HUDEP-2 (cell line): Measurements from ENCODE around the gene MTOR.
"Not testable (repeated sequence)": the region's sequence is repeated elsewhere in the genome, so short reads cannot be mapped to it uniquely, and the experiment has no call there.

Experiments
- DNase-seq, 76 experiments: peaks; one replicate each; lab custom pipeline; 2025; ENCODE audit not compliant: unreplicated experiment in 76 of 76; lab: John Stamatoyannopoulos, UW

The MTOR gene

DNA sequence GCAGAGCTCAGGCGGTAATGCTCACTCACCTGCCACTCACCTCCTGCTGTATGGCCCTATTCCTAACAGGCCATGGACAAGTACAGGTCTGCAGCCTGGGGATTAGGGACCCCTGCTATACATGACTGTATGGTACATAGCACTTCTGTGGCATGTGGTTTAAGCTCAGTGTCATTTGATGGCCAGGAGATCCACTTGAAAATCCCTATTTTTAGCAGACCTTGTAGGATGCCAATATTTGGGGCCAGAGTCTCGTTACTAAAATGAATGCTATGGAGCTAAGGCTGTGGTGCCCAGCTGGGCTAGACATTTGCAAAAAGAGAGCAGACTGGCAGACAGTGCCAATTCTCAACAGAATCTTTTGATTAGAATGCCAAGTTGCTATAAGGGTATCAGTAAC is 74.9 kb downstream of the MTOR start:
- DNase-seq = no peak

DNA sequence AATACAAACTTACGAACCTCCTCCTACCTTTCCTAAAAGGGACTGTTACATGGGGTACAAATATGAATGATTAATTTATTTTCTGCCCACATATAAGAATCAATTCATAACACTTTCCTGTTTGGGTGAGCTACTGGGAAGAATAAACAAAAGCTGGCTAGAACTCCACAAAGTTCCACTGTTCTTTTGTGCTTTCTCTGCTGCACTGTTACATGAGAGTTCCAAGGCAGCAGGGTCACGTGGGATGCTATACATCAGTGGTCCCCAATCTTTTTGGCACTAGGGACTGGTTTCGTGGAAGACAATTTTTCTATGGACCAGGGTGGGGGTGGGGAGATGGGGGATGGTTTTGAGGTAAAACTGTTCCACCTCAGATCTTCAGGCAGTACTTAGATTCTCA is 75.4 kb downstream of the MTOR start:
- no peak for DNase-seq

DNA sequence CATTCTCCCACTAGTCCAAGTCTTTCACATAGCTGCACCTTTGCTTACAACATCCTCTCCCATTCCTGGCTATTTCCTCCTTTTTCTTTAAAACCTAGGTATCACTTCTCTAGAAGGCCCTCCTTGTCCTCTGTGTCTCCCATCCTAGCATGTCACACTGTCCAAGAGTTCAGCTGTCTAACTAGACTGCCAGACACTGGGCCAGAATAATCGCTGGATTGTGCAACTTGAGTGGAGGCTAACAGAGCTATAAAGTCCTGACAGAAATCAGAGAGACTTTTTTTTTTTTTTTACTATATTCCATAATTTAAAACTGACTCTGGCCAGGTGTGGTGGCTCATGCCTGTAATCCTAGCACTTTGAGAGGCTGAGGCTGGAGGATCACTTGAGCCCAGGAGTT is 77.4 kb downstream of the MTOR start:
- no peak for DNase-seq

DNA sequence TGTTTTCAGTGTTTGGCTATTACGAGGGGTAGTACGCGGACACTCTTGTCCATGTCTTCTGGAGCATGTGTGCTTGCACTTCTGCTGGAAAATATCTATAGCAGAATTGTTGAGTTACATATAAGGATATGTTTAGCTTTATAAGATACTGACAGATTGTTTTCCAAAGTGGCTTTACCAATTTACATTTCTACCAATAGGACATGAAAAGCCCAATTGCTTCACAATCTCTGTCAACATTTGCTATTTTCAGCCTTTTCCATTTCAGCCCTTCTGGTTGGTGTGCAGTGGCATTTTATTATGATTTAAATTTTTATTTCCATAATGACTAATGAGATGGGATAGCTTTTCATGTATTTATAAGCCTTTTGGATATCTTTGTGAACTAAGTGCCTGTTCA is 79.5 kb downstream of the MTOR start:
- no peak for DNase-seq

DNA sequence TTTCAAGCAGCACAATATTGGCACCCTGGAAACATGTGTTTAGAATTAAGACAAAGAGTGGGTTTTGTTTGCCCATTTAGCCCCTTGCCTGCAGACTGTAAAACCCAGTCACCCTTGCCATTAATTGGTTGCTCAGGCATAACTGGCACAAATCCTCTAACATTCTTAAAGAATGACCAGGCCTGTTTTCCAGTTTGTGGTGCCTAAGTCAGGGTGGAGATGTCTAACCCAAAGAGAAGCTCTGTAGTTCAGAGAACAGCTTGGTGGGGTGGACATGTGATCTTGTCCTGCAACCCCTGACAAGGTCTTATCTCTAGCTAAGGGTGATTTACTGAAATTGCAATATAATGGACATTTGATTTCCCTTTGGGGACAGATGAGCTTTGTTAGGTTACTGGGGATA is 82.0 kb downstream of the MTOR start:
- DNase-seq = no peak

DNA sequence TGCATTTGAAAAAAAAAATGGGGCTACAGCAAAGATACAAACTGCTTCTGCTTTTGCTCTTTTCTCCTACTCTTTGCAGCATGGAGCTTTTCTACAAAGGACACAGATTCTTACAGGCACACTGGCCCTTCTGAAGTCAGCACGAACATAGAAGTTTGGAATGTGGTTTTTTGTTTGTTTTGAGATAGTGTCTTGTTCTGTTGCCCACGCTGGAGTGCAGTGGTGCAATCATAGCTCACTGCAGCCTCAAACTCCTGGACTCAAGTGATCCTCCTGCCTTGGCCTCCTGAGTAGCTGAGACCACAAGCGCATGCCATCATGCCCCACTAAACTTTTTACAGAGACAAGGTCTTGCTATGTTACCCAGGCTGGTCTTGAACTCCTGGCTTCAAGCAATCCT is 82.6 kb downstream of the MTOR start:
- DNase-seq = not testable (repeated sequence)

DNA sequence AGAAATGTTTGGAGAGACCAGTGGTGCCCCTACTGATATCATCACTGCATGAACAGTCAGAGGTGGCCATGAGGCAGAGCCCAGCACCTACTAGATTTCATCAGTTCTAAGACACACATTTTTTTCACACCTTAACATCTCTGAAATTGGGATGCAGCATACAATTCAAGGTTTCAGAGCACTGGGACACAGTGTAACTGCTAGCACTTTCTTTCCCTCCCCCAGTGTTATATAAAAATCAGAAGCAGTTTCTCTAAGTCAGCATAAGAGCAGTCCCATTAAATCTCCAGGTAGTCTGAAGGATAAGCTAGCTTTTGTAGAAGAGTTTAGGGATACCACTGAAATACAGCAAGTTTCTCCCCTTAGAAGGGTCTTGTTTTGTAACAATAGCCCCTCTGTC is 83.2 kb downstream of the MTOR start:
- no peak for DNase-seq

DNA sequence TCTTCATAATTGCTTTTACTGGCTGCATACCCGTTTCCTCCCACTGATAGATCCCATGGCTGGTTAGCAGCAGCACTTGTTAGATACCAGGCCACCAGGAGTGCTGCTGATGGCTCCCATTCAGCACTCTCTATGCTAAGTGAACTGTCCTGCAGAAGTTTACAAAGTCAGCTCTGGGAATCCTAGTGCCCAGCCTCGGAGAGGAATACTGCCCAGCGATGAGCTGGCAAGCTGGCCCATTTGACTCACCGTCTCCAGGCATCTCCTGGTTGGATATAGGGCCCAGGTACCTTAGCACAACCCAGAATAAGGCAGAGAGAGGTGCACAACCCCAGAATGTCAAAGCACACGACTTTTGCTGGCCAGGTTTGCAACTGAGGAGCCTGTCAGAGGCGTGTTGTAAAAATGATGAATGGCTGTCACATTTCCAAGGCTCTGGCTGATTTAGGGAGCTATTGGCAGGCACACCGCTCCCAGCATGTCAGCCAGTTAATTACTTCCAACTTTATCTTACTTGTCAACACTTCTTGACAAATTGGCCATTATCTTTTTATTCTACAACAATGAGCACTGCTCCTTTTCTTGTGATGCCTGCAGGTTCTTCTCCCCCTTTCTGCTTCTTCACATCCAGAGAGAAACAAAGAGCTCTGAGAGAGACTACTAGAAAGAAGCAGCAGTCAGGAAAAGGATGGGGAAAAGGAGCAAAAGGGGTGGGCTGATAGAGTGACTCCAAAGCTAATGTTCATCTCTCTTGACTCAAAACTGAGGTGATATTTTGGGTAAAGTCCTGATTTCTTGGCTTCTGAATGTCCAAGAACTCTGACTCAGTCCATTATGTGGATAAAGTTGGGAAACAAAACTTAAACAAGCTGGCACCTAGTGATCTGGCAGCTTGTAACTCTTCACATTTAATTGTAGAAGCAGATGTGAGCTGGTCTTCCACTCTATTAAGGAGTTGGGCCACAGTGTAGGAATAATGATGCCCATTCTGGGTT is 84.0 kb downstream of the MTOR start:
- DNase-seq = no peak

DNA sequence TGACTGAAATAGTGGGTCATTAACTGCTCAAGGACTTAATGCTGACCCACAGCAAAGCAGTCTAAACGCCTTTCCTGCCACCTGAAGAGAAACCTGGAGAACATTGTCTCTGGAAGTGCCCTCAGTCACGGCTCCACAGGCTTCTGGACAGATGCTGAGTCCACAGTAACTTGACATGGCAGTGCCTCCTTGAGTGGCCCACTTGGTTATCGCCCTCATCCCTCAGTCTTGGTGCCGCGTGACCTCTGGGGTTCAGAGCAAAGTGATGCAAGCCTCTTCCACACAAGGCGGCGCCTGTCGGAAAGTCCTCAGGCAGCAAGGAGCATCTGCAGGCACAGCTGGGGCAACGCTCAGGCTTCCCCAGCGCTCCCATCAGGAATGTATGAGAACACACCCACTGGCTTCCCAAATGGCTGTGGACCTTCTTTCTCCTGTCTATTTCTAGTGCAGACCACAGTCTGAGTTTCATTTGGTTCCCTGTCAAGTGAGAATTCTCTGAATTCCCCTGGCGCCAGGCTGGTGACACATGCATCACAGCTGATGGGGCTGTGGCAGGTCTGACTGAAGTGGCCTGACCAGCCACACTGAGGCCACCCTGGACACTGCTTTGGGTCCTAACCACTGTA is 86.2 kb downstream of the MTOR start:
- no peak for DNase-seq

DNA sequence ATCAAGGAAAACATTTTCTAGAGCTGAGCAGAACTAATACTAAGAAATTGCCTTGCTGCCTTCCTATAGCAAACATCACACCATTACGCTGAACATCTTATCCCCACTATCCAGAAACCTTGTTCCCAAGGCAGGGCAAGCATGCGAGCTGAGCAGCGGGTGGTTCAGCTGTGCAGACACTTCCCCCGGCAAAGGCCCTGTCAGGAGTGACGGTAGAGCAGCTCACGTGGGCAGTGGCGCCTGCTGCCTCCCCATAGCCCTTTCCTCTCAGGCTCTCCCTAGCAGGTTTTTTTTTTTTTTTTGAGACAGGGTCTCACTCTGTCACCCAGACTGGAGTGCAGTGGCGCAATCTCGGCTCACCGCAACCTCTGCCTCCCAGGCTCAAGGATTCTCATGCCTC is 86.9 kb downstream of the MTOR start:
- DNase-seq = no peak

DNA sequence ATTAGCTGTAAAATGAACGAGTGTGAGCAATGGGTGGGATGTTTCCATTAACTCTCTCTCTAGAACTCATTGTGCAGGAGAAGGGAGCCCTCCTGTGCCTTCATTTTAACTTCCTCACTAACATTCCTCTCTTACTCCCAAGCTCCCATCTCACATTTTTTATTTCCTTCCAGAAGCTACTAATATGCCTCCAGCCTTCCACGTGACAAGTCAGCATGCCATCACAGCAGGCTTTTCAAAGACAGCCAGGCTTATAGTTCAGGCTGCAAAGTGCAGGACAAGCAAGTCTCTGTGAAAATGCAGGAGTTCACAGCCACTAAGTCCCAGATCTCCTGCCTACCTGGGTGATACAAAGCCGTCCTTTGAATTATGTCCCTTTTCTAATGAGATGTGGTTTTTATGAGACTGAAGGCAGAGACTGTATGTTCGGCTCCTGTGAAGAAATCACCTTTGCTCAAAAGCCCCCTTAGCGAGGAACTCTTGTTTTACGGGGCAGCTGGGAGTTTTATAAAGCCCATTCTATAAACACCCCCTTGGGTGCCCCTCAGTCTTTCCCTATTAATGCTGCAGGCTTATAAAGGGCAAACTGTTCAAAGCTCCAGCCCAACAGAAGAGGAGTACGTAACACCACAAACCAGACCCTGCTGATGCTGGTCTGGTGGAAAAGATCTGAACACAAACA is 87.9 kb downstream of the MTOR start:
- DNase-seq = no peak

DNA sequence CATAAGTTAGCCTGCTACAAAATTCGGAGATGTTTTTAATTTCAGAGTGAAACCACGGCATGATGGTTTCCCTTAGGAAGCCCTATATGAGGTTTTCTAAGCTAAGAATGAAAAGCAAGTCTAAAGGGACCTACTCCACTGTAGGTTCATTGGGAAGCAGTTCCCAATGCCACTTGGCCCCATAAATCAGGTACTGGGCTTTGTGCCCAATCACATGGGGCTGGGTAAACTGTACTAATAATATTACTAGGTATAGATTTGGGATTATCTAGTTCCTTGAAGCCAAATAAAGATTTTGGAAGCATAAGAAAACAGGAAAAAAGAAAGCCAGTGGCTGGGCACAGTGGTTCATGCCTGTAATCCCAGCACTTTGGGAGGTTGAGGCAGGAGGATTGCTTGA is 92.2 kb downstream of the MTOR start:
- no peak for DNase-seq

DNA sequence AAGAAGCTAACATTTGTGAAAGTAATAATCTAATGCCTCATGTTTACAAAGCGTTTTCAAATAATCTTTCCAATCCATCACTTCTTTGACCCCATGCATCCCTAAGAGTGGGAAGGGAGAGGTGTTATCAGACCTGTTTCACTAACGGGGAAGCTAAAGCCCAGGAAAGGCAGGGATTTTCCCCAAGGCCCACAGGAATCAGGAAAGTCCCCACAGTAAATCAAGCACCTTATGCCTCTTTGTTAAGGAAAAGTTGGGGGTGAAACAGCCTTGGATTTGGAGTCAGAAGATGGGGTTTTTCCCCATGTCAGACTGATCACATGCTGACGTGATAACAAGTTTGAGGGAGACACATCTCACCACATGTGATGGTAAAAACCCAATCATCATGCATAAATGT is 93.1 kb downstream of the MTOR start:
- no peak for DNase-seq

DNA sequence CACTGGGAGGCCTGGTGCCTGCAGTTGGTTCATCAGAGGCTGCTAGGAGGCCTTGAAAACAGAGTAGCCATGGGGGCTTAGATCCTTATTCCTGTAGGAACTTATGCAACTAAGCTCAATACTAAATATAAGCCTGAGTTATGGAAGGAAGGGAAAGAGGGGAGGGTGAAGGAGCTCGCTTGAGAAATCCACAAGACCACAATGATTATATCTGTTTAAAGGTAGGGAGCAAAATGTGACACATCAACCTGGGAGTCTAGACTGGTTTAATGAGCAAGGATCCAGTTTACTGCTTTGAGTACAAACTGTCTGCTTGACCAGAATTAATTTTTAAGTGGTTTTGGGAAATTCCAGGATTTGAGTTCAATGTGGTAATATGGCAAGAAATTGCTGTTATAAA is 93.6 kb downstream of the MTOR start:
- DNase-seq = no peak

DNA sequence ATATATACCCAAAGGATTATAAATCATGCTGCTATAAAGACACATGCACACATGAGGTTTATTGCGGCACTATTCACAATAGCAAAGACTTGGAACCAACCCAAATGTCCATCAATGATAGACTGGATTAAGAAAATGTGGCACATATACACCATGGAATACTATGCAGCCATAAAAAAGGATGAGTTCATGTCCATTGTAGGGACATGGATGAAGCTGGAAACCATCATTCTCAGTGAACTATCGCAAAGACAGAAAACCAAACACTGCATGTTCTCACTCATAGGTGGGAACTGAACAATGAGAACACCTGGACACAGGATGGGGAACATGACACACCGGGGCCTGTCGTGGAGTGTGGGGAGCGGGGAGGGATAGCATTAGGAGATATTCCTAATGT is 95.6 kb downstream of the MTOR start:
- DNase-seq = not testable (repeated sequence)

DNA sequence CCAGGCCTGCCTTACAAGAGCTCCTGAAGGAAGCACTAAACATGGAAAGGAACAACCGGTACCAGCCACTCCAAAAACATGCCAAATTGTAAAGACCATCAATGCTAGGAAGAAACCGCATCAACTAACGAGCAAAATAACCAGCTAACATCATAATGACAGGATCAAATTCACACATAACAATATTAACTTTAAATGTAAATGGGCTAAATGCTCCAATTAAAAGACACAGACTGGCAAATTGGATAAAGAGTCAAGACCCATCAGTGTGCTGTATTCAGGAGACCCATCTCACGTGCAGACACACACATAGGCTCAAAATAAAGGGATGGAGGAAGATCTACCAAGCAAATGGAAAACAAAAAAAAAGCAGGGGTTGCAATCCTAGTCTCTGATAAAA is 99.6 kb downstream of the MTOR start:
- DNase-seq = not testable (repeated sequence)

DNA sequence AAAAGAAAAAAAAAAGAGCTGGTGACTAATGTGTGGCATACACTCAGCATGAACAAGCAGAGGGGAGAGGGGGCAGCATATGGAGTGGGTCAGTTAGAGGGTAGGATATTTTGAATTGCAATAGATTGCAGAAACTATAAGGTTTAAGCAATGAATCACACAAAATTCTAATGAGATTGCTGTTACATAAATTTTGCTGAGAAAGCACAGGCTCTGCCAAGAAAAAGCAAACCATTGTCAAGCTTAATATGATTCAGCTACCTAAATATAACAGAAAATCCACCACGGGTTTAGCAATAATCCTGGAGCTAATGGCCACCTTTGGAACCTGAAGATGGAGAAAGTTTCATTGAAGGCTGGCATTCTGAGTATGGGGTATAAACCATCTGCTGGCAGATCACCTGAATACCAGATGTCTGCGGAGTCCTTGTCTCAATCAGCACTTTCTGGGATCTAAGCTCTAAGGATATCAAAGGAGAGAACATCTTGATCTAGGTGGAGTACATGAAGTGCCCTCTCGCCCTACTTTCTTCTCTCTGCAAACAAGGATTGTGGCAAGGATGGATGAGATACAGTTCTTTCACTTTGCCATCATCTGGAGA is 103.5 kb downstream of the MTOR start:
- DNase-seq = no peak

DNA sequence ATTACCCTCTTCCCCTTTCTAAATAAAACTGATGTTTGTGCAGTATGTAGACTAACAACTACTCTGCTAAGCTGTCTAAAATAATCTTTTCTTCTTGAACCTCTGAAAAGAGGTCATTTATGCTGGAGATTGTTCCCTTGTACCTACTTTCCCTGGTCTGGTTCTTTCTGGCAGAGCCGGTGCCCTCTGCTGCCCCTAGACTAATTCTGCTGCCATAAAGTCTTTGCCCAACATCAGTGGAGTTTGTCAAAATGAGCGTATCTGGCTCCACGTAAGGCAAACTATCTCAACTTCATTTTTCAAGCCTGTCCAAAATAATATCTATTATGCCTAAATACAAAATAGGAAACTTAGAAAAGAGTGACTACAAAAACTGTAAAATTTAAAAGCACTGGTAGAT is 104.1 kb downstream of the MTOR start:
- no peak for DNase-seq

DNA sequence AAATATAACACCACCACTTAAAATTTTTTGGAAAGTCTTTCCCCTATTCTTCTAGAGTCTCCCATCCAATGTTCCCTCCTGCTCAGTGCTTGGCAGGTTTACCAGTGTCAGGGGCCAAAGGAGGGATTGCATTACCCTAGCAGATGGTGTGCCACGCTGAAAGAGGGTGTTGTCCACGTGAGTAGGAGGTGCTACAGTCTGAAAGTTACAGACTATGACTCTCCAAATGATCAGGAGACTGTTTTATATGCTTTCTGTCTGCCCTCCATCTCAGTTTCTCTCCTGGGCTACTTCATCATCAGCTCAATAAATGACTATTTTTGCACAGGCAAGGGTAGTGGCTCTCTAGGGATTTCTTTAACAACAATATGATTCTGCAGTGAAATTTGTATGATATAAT is 104.5 kb downstream of the MTOR start:
- no peak for DNase-seq

DNA sequence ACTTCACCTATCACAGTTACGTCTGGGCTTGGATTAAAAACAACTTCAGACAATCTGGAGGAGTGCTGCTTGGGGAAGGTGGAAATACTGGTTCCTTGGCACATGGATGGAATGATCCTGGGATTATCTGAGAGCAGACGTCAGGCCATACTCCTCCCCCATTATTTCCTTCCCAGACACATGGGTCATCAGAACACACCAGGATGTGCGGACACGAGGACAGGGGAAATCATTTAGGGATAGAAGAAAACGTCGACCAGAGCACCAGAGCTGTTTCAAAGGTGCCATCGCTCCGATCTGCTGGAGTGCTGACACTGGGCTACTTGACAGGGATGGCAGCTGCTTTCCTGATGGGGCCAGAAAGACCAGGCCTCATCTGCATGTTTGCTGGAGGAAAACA is 105.0 kb downstream of the MTOR start:
- DNase-seq = no peak

DNA sequence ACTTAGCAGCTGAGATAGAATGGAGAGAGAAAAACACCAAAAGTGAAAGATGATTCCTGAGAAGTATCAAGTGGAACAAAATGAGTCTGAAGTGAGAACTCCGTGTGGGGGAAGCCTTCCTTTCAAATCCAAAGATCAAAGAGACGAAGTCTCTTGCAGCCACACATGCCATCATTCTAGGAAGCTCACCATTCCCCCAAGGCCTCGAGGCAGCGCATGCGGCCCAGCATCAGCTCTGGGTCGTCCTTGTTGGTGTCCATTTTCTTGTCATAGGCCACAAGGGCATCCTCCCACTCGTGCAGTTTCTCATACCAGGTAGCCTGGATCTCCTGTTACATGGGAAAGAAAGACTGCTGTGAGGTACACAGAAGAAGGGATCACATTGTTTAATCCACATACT is 105.4 kb downstream of the MTOR start:
- DNase-seq = no peak
